Ishikawa (cell line): ENCODE data around the gene ATP6V1F.

Experiments used
- CEBPB ChIP-seq: IDR thresholded peaks from 2 replicates; pipeline ENCODE4 v1.6.1; 2012
- CREB1 ChIP-seq: IDR thresholded peaks from 2 replicates; pipeline ENCODE4 v1.6.1; 2012; ENCODE audit warnings: low read depth
- EGR1 ChIP-seq: IDR thresholded peaks from 2 replicates; pipeline ENCODE4 v1.6.1; 2012
- EP300 ChIP-seq: IDR thresholded peaks from 2 replicates; pipeline ENCODE4 v1.6.1; 2012; ENCODE audit warnings: borderline replicate concordance
- FOXM1 ChIP-seq: IDR thresholded peaks from 2 replicates; pipeline ENCODE4 v1.6.1; 2012; ENCODE audit warnings: low read depth, borderline replicate concordance
- MAX ChIP-seq: IDR thresholded peaks from 2 replicates; pipeline ENCODE4 v1.6.1; 2012
- NFIC ChIP-seq: IDR thresholded peaks from 2 replicates; pipeline ENCODE4 v1.6.1; 2012
- RAD21 ChIP-seq: IDR thresholded peaks from 2 replicates; pipeline ENCODE4 v1.6.1; 2012; ENCODE audit warnings: low read depth
- REST ChIP-seq: IDR thresholded peaks from 2 replicates; pipeline ENCODE4 v1.6.1; 2012; ENCODE audit warnings: low read depth, mild to moderate bottlenecking
- TAF1 ChIP-seq: IDR thresholded peaks from 2 replicates; pipeline ENCODE4 v1.6.1; 2012; ENCODE audit warnings: low read depth, mild to moderate bottlenecking
- TCF12 ChIP-seq: IDR thresholded peaks from 2 replicates; pipeline ENCODE4 v1.6.1; 2012; ENCODE audit warnings: low read depth
- TEAD4 ChIP-seq: IDR thresholded peaks from 2 replicates; pipeline ENCODE4 v1.6.1; 2012
- USF1 ChIP-seq: IDR thresholded peaks from 2 replicates; pipeline ENCODE4 v1.6.1; 2012
- YY1 ChIP-seq: IDR thresholded peaks from 2 replicates; pipeline ENCODE4 v1.6.1; 2012; ENCODE audit warnings: low read depth
- ZBTB7A ChIP-seq: IDR thresholded peaks from 2 replicates; pipeline ENCODE4 v1.6.1; 2012; ENCODE audit warnings: low read depth

ATP6V1F gene

GRCh38 chr7:128837521-128837921 is 25.1 kb upstream of the ATP6V1F start:
- TF ChIP-seq TAF1 (no peak), EGR1 (no peak), FOXM1 (no peak)

GRCh38 chr7:128838109-128838779 is 24.4 kb upstream of the ATP6V1F start:
- TF ChIP-seq FOXM1, result no peak
- no peak for TF ChIP-seq YY1
- TF ChIP-seq EGR1, result no peak
- TF ChIP-seq RAD21, result no peak
- no peak for TF ChIP-seq TEAD4
- no peak for TF ChIP-seq CREB1
- TF ChIP-seq EP300, result no peak
- TF ChIP-seq REST, result no peak
- TF ChIP-seq TAF1, result no peak
- TF ChIP-seq NFIC, result no peak
- TF ChIP-seq USF1, result no peak
- TF ChIP-seq TCF12, result no peak
- TF ChIP-seq CEBPB, result no peak
- TF ChIP-seq MAX, result no peak
- TF ChIP-seq ZBTB7A, result no peak

GRCh38 chr7:128838981-128839731 is 23.5 kb upstream of the ATP6V1F start:
- TF ChIP-seq TEAD4, result no peak
- no peak for TF ChIP-seq EP300
- no peak for TF ChIP-seq REST
- TF ChIP-seq CREB1, result no peak
- TF ChIP-seq NFIC, result no peak
- no peak for TF ChIP-seq RAD21
- no peak for TF ChIP-seq FOXM1
- TF ChIP-seq EGR1, result no peak

GRCh38 chr7:128839751-128840177 is 22.9 kb upstream of the ATP6V1F start:
- no peak for TF ChIP-seq EP300
- no peak for TF ChIP-seq USF1
- no peak for TF ChIP-seq TCF12
- no peak for TF ChIP-seq REST
- no peak for TF ChIP-seq MAX
- TF ChIP-seq TAF1, result no peak
- no peak for TF ChIP-seq TEAD4
- no peak for TF ChIP-seq FOXM1
- no peak for TF ChIP-seq YY1
- TF ChIP-seq EGR1, result no peak
- no peak for TF ChIP-seq RAD21
- TF ChIP-seq NFIC, result no peak
- no peak for TF ChIP-seq ZBTB7A
- no peak for TF ChIP-seq CEBPB
- TF ChIP-seq CREB1, result no peak
